K562 (cell line): ENCODE results near the gene PTH2. TPM values are rescaled to one million over a fixed set of nuclear protein-coding genes. Genes with fewer than 3 reads are reported as not detected.

Experiments
- CSDE1 ChIP-seq, 2 experiments: fragments of 450-650 bp; IDR thresholded peaks; 2 replicates each; pipeline ENCODE4 v1.6.1; 2016; ENCODE audit warnings: mild to moderate bottlenecking in 1 of 2
- DIDO1 ChIP-seq: fragments of 450-650 bp; IDR thresholded peaks from 2 replicates; pipeline ENCODE4 v1.6.1; 2016; ENCODE audit warnings: low read depth, missing biosample characterization, missing genetic modification characterization
- EP300 ChIP-seq: IDR thresholded peaks from 2 replicates; pipeline ENCODE4 v1.6.1; 2012; ENCODE audit warnings: low read length, improper control_type of control experiment
- LEF1 ChIP-seq: fragments of 450-650 bp; IDR thresholded peaks from 2 replicates; pipeline ENCODE4 v1.6.1; 2016; ENCODE audit warnings: mild to moderate bottlenecking
- NCOA2 ChIP-seq, 2 experiments: fragments of 450-650 bp; IDR thresholded peaks; 2 replicates each; pipeline ENCODE4 v1.6.1; 2018; ENCODE audit warnings: mild to moderate bottlenecking in 2 of 2, moderate library complexity in 1 of 2; ENCODE audit not compliant: partially characterized antibody in 2 of 2
- NONO ChIP-seq, 2 experiments: fragments of 200-400 bp in 1 of 2; fragments of 450-650 bp in 1 of 2; formaldehyde crosslinking in 1 of 2; IDR thresholded peaks; 2 replicates each; pipeline ENCODE4 v1.6.1; 2017; ENCODE audit warnings: low read depth in 2 of 2, mild to moderate bottlenecking in 2 of 2, moderate library complexity in 2 of 2, low read length in 1 of 2
- POLR2H ChIP-seq: IDR thresholded peaks from 2 replicates; pipeline ENCODE4 v1.6.1; 2016; ENCODE audit warnings: missing genetic modification characterization, low read depth, mild to moderate bottlenecking, control low read depth, missing compliant biosample characterization, moderate library complexity
- POU5F1 ChIP-seq: fragments of 150-350 bp; IDR thresholded peaks from 2 replicates; pipeline ENCODE4 v1.6.1; 2014; ENCODE audit warnings: borderline replicate concordance, low read length, low read depth, mild to moderate bottlenecking; ENCODE audit not compliant: partially characterized antibody
- XRCC4 ChIP-seq: IDR thresholded peaks from one replicate; pipeline ENCODE4 v1.6.1; 2011; ENCODE audit not compliant: insufficient read depth, insufficient read length; ENCODE audit errors: extremely low read depth
- ZEB2 ChIP-seq: fragments of 450-650 bp; IDR thresholded peaks from 2 replicates; pipeline ENCODE4 v1.6.1; 2016
- ZNF184 ChIP-seq: sonication (generic); formaldehyde crosslinking; IDR thresholded peaks from 2 replicates; pipeline ENCODE4 v1.5.0; 2020; ENCODE audit warnings: missing genetic modification reagents
- ZNF592 ChIP-seq: fragments of 450-650 bp; IDR thresholded peaks from 2 replicates; pipeline ENCODE4 v1.6.1; 2017; ENCODE audit warnings: antibody characterized with exemption, mild to moderate bottlenecking
- ZNF76 ChIP-seq: fragments of 250-450 bp; sonication (Bioruptor Pico); IDR thresholded peaks from 2 replicates; pipeline ENCODE4 v1.4.0; 2020; ENCODE audit warnings: mild to moderate bottlenecking, moderate library complexity, borderline replicate concordance
- ZNF766 ChIP-seq: fragments of 200-800 bp; sonication (Bioruptor generic); conservative IDR thresholded peaks from 2 replicates; pipeline ENCODE4 v1.6.1; 2016; ENCODE audit warnings: missing genetic modification characterization, missing compliant biosample characterization
- polyA plus RNA-seq, 8 experiments: library from polyadenylated mRNA; depleted of rRNA in 4 of 8; stranded (reverse) in 5 of 8; unstranded in 3 of 8; fragments of >200 nt; fragmentation: Nextera tagmentation in 2 of 8; fragmentation: Illumina TruSeq in 1 of 8; extraction: Ambion mirVana in 2 of 8; extraction: Trizol in 1 of 8; gene quantifications; 2 replicates each; pipeline versions ENCODE4 v1.2.1 to v1.2.3, GENCODE V29; 2011 to 2014; ENCODE audit warnings: inconsistent platforms in 1 of 8, missing spikeins in 1 of 8
- total RNA-seq, 7 experiments: library from RNA; depleted of rRNA in 6 of 7; stranded (reverse); fragments of >200 nt in 6 of 7; fragmentation: Illumina TruSeq in 2 of 7; extraction: Trizol in 2 of 7; gene quantifications; 2 replicates each; pipeline versions ENCODE4 v1.2.1 to v1.2.3, GENCODE V29; 2011 to 2021; ENCODE audit warnings: low replicate concordance in 1 of 7
- TF ChIP-seq, protein P1 (sequence below): sonication (generic); formaldehyde crosslinking; IDR thresholded peaks from 2 replicates; pipeline ENCODE4 v1.5.0; 2020; ENCODE audit warnings: missing genetic modification reagents
- TF ChIP-seq, protein P2 (sequence below): sonication (generic); formaldehyde crosslinking; IDR thresholded peaks from 2 replicates; pipeline ENCODE4 v1.8.0; 2022; ENCODE audit warnings: mild to moderate bottlenecking, low read depth, missing genetic modification reagents
- TF ChIP-seq, protein P3 (sequence below), 2 experiments: fragments of 450-650 bp in 1 of 2; sonication (generic) in 1 of 2; formaldehyde crosslinking in 1 of 2; IDR thresholded peaks in 1 of 2; conservative IDR thresholded peaks in 1 of 2; 2 replicates each; pipeline versions ENCODE4 v1.6.1 to v1.8.1; 2016 to 2023; ENCODE audit warnings: mild to moderate bottlenecking in 2 of 2, moderate library complexity in 2 of 2, inconsistent platforms in 1 of 2, missing genetic modification reagents in 1 of 2
- TF ChIP-seq, protein P4 (sequence below): fragments of 450-650 bp; formaldehyde crosslinking; IDR thresholded peaks from 2 replicates; pipeline ENCODE4 v1.4.0; 2020; ENCODE audit warnings: mild to moderate bottlenecking, moderate library complexity

The PTH2 gene
- total and polyA plus RNA-seq, 9 of the 15 experiments (the other 6 are each of a cell fraction or from before 2014, with no cell fraction given) = 1.3 TPM; not detected in 8

DNA sequence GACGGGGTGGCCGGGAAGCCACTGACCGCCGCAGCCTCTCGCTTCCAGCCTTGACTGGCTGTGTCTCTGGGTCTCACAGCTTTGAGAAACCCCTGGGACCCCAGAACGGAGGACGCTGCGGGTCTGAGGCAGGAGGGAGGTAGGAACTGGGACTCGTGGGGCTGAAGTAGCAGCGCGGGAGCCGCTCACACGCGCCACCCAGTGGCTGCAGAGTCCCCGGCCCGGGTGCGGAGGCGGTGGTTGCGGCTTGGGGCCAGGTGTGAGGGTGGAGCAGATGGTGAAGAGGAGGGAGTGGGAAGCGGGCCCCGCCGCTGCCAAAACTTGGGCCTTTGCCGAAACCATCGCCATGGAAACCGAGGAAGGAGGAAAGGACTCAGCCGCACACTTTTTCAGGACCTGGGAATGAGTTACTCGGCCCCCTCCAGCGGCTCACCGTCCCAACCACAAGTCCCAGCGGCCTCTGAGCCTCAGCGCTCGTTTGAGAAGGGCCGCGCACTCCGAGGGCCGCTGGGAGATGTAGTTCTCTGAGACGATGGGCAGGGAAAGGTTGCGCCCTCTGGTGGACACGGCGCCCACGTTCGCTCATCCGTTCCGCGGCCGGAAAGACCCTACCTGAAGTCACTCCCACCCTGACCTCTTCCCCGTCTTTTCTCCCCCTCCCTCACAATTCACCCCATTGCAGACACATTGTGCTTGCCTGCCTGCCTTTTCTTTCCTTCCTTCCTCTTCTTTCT, 20.3 kb upstream of the PTH2 start (continued):
- TF ChIP-seq, protein P1, sequence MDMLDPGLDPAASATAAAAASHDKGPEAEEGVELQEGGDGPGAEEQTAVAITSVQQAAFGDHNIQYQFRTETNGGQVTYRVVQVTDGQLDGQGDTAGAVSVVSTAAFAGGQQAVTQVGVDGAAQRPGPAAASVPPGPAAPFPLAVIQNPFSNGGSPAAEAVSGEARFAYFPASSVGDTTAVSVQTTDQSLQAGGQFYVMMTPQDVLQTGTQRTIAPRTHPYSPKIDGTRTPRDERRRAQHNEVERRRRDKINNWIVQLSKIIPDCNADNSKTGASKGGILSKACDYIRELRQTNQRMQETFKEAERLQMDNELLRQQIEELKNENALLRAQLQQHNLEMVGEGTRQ = no peak
- TF ChIP-seq DIDO1 (no peak), POU5F1 (peak; percentile 23), ZNF592 (peak; percentile 97), POLR2H (tag) (no peak), EP300 (no peak), ZNF184 (CRISPR knock-in tag) (no peak), XRCC4 (no peak), ZNF76 (CRISPR knock-in tag) (0 out of 2 replicates have a peak, but pooled peaks have one; percentile 21), ZEB2 (peak; percentile 73; the same call in 1 of the 2 replicates), CSDE1 (IDR thresholded peaks at IDR 0.05) (no peak), ZNF766 (CRISPR knock-in tag) (peak; percentile 98), NCOA2 (IDR thresholded peaks at IDR 0.05; ENCODE audit: partially characterized antibody in 2 of 2) (no peak), NONO (IDR thresholded peaks at IDR 0.05; ENCODE audit: low read depth in 2 of 2, low read length in 1 of 2) (0 out of 4 replicates have a peak, but pooled peaks of 1 of the 2 experiments have one; percentile 40), LEF1 (no peak)
- TF ChIP-seq, protein P2, sequence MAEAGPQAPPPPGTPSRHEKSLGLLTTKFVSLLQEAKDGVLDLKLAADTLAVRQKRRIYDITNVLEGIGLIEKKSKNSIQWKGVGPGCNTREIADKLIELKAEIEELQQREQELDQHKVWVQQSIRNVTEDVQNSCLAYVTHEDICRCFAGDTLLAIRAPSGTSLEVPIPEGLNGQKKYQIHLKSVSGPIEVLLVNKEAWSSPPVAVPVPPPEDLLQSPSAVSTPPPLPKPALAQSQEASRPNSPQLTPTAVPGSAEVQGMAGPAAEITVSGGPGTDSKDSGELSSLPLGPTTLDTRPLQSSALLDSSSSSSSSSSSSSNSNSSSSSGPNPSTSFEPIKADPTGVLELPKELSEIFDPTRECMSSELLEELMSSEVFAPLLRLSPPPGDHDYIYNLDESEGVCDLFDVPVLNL (CRISPR knock-in tag) = peak; percentile 41; the same call in 1 of the 2 replicates
- TF ChIP-seq, protein P3, sequence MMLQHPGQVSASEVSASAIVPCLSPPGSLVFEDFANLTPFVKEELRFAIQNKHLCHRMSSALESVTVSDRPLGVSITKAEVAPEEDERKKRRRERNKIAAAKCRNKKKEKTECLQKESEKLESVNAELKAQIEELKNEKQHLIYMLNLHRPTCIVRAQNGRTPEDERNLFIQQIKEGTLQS (IDR thresholded peaks at IDR 0.05) = no peak
- TF ChIP-seq, protein P3 (CRISPR knock-in tag; conservative IDR thresholded peaks at IDR 0.05) = no peak
- TF ChIP-seq, protein P4, sequence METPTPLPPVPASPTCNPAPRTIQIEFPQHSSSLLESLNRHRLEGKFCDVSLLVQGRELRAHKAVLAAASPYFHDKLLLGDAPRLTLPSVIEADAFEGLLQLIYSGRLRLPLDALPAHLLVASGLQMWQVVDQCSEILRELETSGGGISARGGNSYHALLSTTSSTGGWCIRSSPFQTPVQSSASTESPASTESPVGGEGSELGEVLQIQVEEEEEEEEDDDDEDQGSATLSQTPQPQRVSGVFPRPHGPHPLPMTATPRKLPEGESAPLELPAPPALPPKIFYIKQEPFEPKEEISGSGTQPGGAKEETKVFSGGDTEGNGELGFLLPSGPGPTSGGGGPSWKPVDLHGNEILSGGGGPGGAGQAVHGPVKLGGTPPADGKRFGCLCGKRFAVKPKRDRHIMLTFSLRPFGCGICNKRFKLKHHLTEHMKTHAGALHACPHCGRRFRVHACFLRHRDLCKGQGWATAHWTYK (CRISPR knock-in tag) = no peak
